Urinary bladder (tissue), 4 donors: ENCODE data around the gene NT5DC2. TPM values are rescaled to one million over a fixed set of nuclear protein-coding genes. Genes with fewer than 3 reads are reported as not detected.

ENCODE experiments used
- DNase-seq: peaks from one replicate; pipeline ENCODE4 v3.0.0-alpha.2; 2015; ENCODE audit errors: extremely low spot score
- H3K27ac ChIP-seq: one replicate; pipeline ENCODE4 v1.5.1; 2013; ENCODE audit warnings: low read depth, mild to moderate bottlenecking, moderate library complexity
- H3K36me3 ChIP-seq: one replicate; pipeline ENCODE4 v1.6.1; 2013; ENCODE audit warnings: mild to moderate bottlenecking, moderate library complexity; ENCODE audit not compliant: insufficient read depth
- H3K4me1 ChIP-seq: one replicate; pipeline ENCODE4 v1.6.1; 2013; ENCODE audit warnings: mild to moderate bottlenecking, moderate library complexity; ENCODE audit not compliant: insufficient read depth
- H3K4me3 ChIP-seq: one replicate; pipeline ENCODE4 v1.5.1; 2013; ENCODE audit warnings: low read depth, low read length
- WGBS: extraction: QIAGEN DNeasy Blood & Tissue Kit; methylation state at CpG from one replicate; pipeline ENCODE4 v1.1.7; 2013; 5-methylcytosine and 5-hydroxymethylcytosine counted together
- polyA plus RNA-seq: library from polyadenylated mRNA; stranded (reverse); fragments of 200-250 nt; gene quantifications from one replicate; pipeline ENCODE4 v1.2.3, GENCODE V29; 2013
- small RNA-seq: library from RNA; depleted of rRNA; stranded (forward); fragments of <200 nt; gene quantifications from one replicate; pipeline ENCODE3, GENCODE V24; 2014
- total RNA-seq: library from RNA; depleted of rRNA; stranded (reverse); fragments of >200 nt; gene quantifications from one replicate; pipeline ENCODE4 v1.2.3, GENCODE V29; 2014
- donor health status: healthy with polysubstance abuse.
- donor health status: healthy.

The NT5DC2 gene
- total and polyA plus RNA-seq, 2 donors = 32.9 to 63.8 TPM

DNA sequence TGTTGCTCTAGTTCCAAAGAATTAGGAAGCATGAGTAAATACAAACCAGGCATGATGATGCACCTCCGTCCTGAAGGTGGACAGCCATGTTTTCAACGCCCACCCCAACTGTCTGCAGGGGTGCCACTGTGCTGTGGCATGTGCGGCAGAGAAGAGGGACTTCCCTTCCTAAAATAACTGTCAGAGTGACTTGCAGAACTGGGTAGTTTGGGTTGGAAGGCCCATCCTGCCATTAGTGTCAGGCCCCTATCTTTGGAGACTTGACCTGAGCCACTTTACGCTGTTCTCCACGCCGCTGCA lies 55.9 kb downstream of the NT5DC2 start:
- WGBS = 94% methylated on average over 6 of the region's 6 CpGs
- no peak overlapping the region for H3K4me3 ChIP-seq
- peaks cover 15% of the 10 kb centered on the region for H3K36me3 ChIP-seq
- DNase-seq = no peak
- no peak overlapping the region for H3K27ac ChIP-seq
- no peaks in the 10 kb centered on the region for H3K4me1 ChIP-seq

DNA sequence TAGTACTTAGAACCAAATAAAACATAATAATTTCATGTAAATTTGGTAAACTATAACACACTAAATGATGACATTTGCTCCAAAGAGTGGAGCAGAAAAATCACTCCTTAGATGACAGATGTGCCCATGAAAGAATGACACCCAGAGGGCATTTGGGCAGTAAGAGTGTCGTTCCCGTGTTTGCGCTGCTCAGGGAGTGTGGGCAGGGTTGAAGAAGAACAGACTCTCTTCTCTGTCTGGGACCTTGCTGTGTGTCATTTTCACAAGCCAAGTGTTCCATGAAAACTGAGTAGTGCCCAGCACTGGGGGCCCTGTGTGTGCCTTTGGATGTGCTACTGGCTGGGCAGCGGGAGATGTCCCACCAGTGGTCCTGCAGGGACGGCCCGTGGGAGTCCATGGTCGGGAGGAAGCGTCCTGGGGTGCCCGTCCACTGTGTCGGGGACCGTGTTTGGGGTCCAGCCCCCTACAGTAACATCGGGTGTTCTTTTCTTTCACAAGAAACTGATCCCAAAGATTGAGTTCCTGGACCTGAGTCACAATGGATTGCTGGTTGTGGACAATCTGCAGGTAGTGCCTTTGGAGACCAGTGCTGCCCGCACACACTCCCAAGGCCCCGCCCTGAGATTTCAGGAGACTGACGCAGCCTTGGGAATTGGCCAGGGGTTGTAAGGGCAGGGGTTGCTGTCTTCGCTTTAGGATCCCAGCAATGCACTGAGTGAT lies 56.4 kb downstream of the NT5DC2 start:
- WGBS = 92% methylated on average over 16 of the region's 16 CpGs
- no peak overlapping the region for H3K27ac ChIP-seq
- H3K4me3 ChIP-seq = no peak overlapping the region
- H3K36me3 ChIP-seq = peaks cover 15% of the 10 kb centered on the region
- H3K4me1 ChIP-seq = no peaks in the 10 kb centered on the region
- DNase-seq = no peak

Small RNAs within 50 kb of the gene (small RNA-seq; reads per million reads assigned to genes)
- gene RNU6-856P (not detected), gene RNU6ATAC16P (not detected)

Other genes starting within 250 kb of the NT5DC2 start
- 4.2 TPM for gene GLYCTK, start 246.0 kb downstream of the NT5DC2 start, total RNA-seq
- 7.7 TPM for gene GLYCTK, start 246.0 kb downstream of the NT5DC2 start, polyA plus RNA-seq
- 3.5 TPM for gene DNAH1, start 217.5 kb downstream of the NT5DC2 start, total RNA-seq
- 2.2 TPM for gene DNAH1, start 217.5 kb downstream of the NT5DC2 start, polyA plus RNA-seq
- gene BAP1, start 123.8 kb downstream of the NT5DC2 start, total RNA-seq = 32.4 TPM
- gene BAP1, start 123.8 kb downstream of the NT5DC2 start, polyA plus RNA-seq = 62.7 TPM
- 5.3 TPM for gene PHF7, start 123.2 kb downstream of the NT5DC2 start, total RNA-seq
- gene PHF7, start 123.2 kb downstream of the NT5DC2 start, polyA plus RNA-seq = 6.8 TPM
- gene SEMA3G, start 88.8 kb downstream of the NT5DC2 start, total RNA-seq = 7.6 TPM
- 28.5 TPM for gene SEMA3G, start 88.8 kb downstream of the NT5DC2 start, polyA plus RNA-seq
- 68.4 TPM for gene TNNC1, start 79.8 kb downstream of the NT5DC2 start, total RNA-seq
- gene TNNC1, start 79.8 kb downstream of the NT5DC2 start, polyA plus RNA-seq = 3.1 TPM
- gene NISCH, start 78.3 kb downstream of the NT5DC2 start, total RNA-seq = 83.6 TPM
- gene NISCH, start 78.3 kb downstream of the NT5DC2 start, polyA plus RNA-seq = 85.3 TPM
- gene STAB1, start 38.5 kb downstream of the NT5DC2 start, total RNA-seq = 73.5 TPM
- 91.8 TPM for gene STAB1, start 38.5 kb downstream of the NT5DC2 start, polyA plus RNA-seq
- gene UQCC5, start 2.7 kb upstream of the NT5DC2 start, total RNA-seq = 5.7 TPM
- 38.4 TPM for gene UQCC5, start 2.7 kb upstream of the NT5DC2 start, polyA plus RNA-seq
- gene PBRM1, start 152.1 kb upstream of the NT5DC2 start, total RNA-seq = 125 TPM
- gene PBRM1, start 152.1 kb upstream of the NT5DC2 start, polyA plus RNA-seq = 25.1 TPM
- 163 TPM for gene GNL3, start 152.2 kb upstream of the NT5DC2 start, total RNA-seq
- gene GNL3, start 152.2 kb upstream of the NT5DC2 start, polyA plus RNA-seq = 47.0 TPM
- 129 TPM for gene GLT8D1, start 171.9 kb upstream of the NT5DC2 start, total RNA-seq
- gene GLT8D1, start 171.9 kb upstream of the NT5DC2 start, polyA plus RNA-seq = 46.3 TPM
- gene SPCS1, start 172.2 kb upstream of the NT5DC2 start, total RNA-seq = 52.0 TPM
- gene SPCS1, start 172.2 kb upstream of the NT5DC2 start, polyA plus RNA-seq = 152 TPM
- gene NEK4, start 237.1 kb upstream of the NT5DC2 start, total RNA-seq = 29.7 TPM
- 11.5 TPM for gene NEK4, start 237.1 kb upstream of the NT5DC2 start, polyA plus RNA-seq
- not detected for gene ITIH1, start 243.7 kb upstream of the NT5DC2 start, total RNA-seq
- 0.70 TPM for gene ITIH1, start 243.7 kb upstream of the NT5DC2 start, polyA plus RNA-seq